Mammary epithelial cell (primary cell): ENCODE measurements around the gene FOXK2.
"Not testable (repeated sequence)": the region's sequence is repeated elsewhere in the genome, so short reads cannot be mapped to it uniquely, and the experiment has no call there.

Experiments used
- CTCF ChIP-seq, 2 donors: IDR thresholded peaks in 1 of 2; conservative IDR thresholded peaks in 1 of 2; 2 replicates each; pipeline ENCODE4 v1.5.1; 2011 to 2012; ENCODE audit warnings: inconsistent platforms in 2 of 2, low read length in 2 of 2, mild to moderate bottlenecking in 2 of 2, control low read depth in 1 of 2, low read depth in 1 of 2; ENCODE audit not compliant: insufficient read depth in 1 of 2; ENCODE audit errors: extremely low read depth in 1 of 2
- EZH2 ChIP-seq: IDR thresholded peaks from 2 replicates; pipeline ENCODE4 v1.6.1; 2012; ENCODE audit warnings: low read length, inconsistent platforms, borderline replicate concordance

GRCh38 chr17:82579969-82580368 lies 60.4 kb downstream of the FOXK2 start:
- TF ChIP-seq CTCF (conservative IDR thresholded peaks at IDR 0.05 in 1 of 2, IDR thresholded peaks at IDR 0.05 in 1 of 2; ENCODE audit: extremely low read depth in 1 of 2, insufficient read depth in 1 of 2, low read depth in 1 of 2, low read length in 2 of 2); EZH2: not testable (repeated sequence)
